HG03457 (cell line): Measurements from ENCODE around the gene ADM2.

Source experiments
- ATAC-seq: cut with Tn5 transposase; IDR thresholded peaks from one replicate; pipeline ENCODE4 v1.9.1; 2021; ENCODE audit warnings: moderate number of reproducible peaks; ENCODE audit not compliant: unreplicated experiment

ADM2 gene

GRCh38 chr22:50445071-50445879 is 36.1 kb upstream of the ADM2 start:
- ATAC-seq: no peak

GRCh38 chr22:50445880-50446707 is 35.2 kb upstream of the ADM2 start:
- ATAC-seq: no peak

- no peak for ATAC-seq
These were observed 34.4 kb upstream of the ADM2 start for GRCh38 chr22:50446708-50447575.

GRCh38 chr22:50447576-50448551 is 33.5 kb upstream of the ADM2 start:
- no peak for ATAC-seq

- ATAC-seq: no peak
These were observed 28.7 kb upstream of the ADM2 start for GRCh38 chr22:50452649-50453048.

GRCh38 chr22:50454556-50455075 is 26.7 kb upstream of the ADM2 start:
- ATAC-seq: no peak

GRCh38 chr22:50455201-50455600 is 26.1 kb upstream of the ADM2 start:
- no peak for ATAC-seq

GRCh38 chr22:50456026-50456425 is 25.3 kb upstream of the ADM2 start:
- ATAC-seq: no peak

- no peak for ATAC-seq
These were observed 24.7 kb upstream of the ADM2 start for GRCh38 chr22:50456466-50457234.

- ATAC-seq: no peak
These were observed 22.3 kb upstream of the ADM2 start for GRCh38 chr22:50459016-50459415.

GRCh38 chr22:50459496-50460140 is 21.7 kb upstream of the ADM2 start:
- no peak for ATAC-seq

GRCh38 chr22:50460938-50461337 is 20.4 kb upstream of the ADM2 start:
- no peak for ATAC-seq

GRCh38 chr22:50461536-50461935 is 19.8 kb upstream of the ADM2 start:
- no peak for ATAC-seq

- ATAC-seq: no peak
These were observed 19.3 kb upstream of the ADM2 start for GRCh38 chr22:50461979-50462540.

- no peak for ATAC-seq
These were observed 18.0 kb upstream of the ADM2 start for GRCh38 chr22:50463188-50463900.

- no peak for ATAC-seq
These were observed 16.9 kb upstream of the ADM2 start for GRCh38 chr22:50464451-50464850.

GRCh38 chr22:50465066-50465930 is 16.0 kb upstream of the ADM2 start:
- ATAC-seq: no peak
